Measurements from ENCODE around the gene MTREX. TPM values are rescaled to one million over a fixed set of nuclear protein-coding genes. Genes with fewer than 3 reads are reported as not detected.

Gene MTREX
- total and polyA plus RNA-seq, 10 of the 15 experiments (the other 5 are each of a cell fraction or from before 2014, with no cell fraction given) = 20.1 to 102 (median 49.0) TPM

- DNase-seq (ENCODE audit: low read depth, low spot score) (no peak), ATAC-seq (no peak), FAIRE-seq (no peak)
- in situ Hi-C loops (cut with MboI) (no loop called here), intact Hi-C loops (cut with micrococcal nuclease; ENCODE audit: unreplicated experiment) (no loop called here)
- Histone ChIP-seq H2AFZ (ENCODE audit: control insufficient read depth, low read depth, low read length) (no peak overlapping the region), H3K79me2 (ENCODE audit: control insufficient read depth, insufficient read depth, low read length) (no peaks in the 10 kb centered on the region), H4K20me1 (ENCODE audit: control insufficient read depth, insufficient read depth) (no peaks in the 10 kb centered on the region), H3K4me2 (ENCODE audit: control insufficient read depth, insufficient read depth) (no peak overlapping the region), H3K27ac (ENCODE audit: control insufficient read depth, insufficient read depth) (no peak overlapping the region), H3K4me3 (no peak overlapping the region), H3K9me3 (replicated peaks; ENCODE audit: control insufficient read depth, insufficient read depth, low read length) (no peaks in the 10 kb centered on the region; the same call in 1 of the 3 replicates), H3K4me1 (ENCODE audit: control insufficient read depth, insufficient read depth, low read length) (no peaks in the 10 kb centered on the region), H3K9ac (ENCODE audit: control insufficient read depth, insufficient read depth, low read length) (no peak overlapping the region), H3K36me3 (ENCODE audit: control insufficient read depth in 2 of 2, insufficient read depth in 2 of 2, low read length in 1 of 2) (peaks cover 0 to 21% of the 10 kb centered on the region in 2 experiments; a peak in 3 of 4 replicates), H3K27me3 (replicated peaks in 1 of 2; ENCODE audit: control insufficient read depth in 2 of 2, insufficient read depth in 2 of 2, low read length in 1 of 2) (no peaks in the 10 kb centered on the region)
- WGBS (ENCODE audit: insufficient coverage, insufficient replicate concordance, low lambda C conversion rate, missing lambda C conversion rate) = 91% methylated on average over 2 of the region's 2 CpGs
- TF ChIP-seq NR2C1 (IDR thresholded peaks at IDR 0.05) = no peak
- TF ChIP-seq TCF12 (IDR thresholded peaks at IDR 0.05; ENCODE audit: low read depth, low read length) = no peak
- TF ChIP-seq FOXM1 (IDR thresholded peaks at IDR 0.05; ENCODE audit: low read depth, low read length) = no peak
- TF ChIP-seq WRNIP1 (IDR thresholded peaks at IDR 0.05; ENCODE audit: borderline replicate concordance, low read depth, low read length) = no peak
- no peak for TF ChIP-seq RAD21 (IDR thresholded peaks at IDR 0.05; ENCODE audit: insufficient read depth, low read depth, low read length)
- no peak for TF ChIP-seq ZBTB4 (CRISPR knock-in tag; IDR thresholded peaks at IDR 0.05)
- no peak for TF ChIP-seq NFYA (IDR thresholded peaks at IDR 0.05; ENCODE audit: borderline replicate concordance, low read depth, low read length)
- no peak for TF ChIP-seq NFYB (IDR thresholded peaks at IDR 0.05; ENCODE audit: insufficient read depth, low read depth, low read length)
- no peak for TF ChIP-seq SMARCA5 (IDR thresholded peaks at IDR 0.05)
- no TSS peak for BruUV-seq (replicated peaks)
- ChIA-PET POLR2A (no interaction called here), CTCF (no interaction called here), SMC1A (ENCODE audit: uncharacterized antibody, unreplicated experiment) (no interaction called here), RAD21 (ENCODE audit: unreplicated experiment) (no interaction called here)
Observed at GRCh38 chr5:55290991-55291390, 16.8 kb upstream of the MTREX start.
